Pancreas (tissue), 10 donors: ENCODE measurements around the gene GK. TPM values are rescaled to one million over a fixed set of nuclear protein-coding genes. Genes with fewer than 3 reads are reported as not detected.
"Not testable (repeated sequence)": the region's sequence is repeated elsewhere in the genome, so short reads cannot be mapped to it uniquely, and the experiment has no call there.

ENCODE experiments used
- ATAC-seq, 4 donors: fragments of 200-7000 bp; cut with Tn5 transposase; one replicate each; pipeline versions ENCODE4 v1.8.0 to v1.9.1; 2020; ENCODE audit warnings: mild to moderate bottlenecking in 4 of 4, moderate library complexity in 4 of 4
- DNase-seq, 6 donors: peaks; one replicate each; pipeline ENCODE4 v3.0.0-alpha.2; 2020
- FAIRE-seq: peaks from 2 replicates; lab custom pipeline; 2012; peaks lifted over from hg19 to GRCh38; lab: Jason Lieb, UNC
- H3K27ac ChIP-seq, 4 donors: fragments of 200-600 bp; sonication (generic); 1 replicate in 3 of 4; 2 replicates in 1 of 4; pipeline versions ENCODE4 v1.5.0 to v1.8.0; 2020
- H3K27me3 ChIP-seq, 4 donors: fragments of 200-600 bp; one replicate each; pipeline ENCODE4 v1.8.0; 2021
- H3K36me3 ChIP-seq, 3 donors: fragments of 200-600 bp; sonication (generic) in 1 of 3; one replicate each; pipeline versions ENCODE4 v1.5.0 to v1.8.0; 2020 to 2021
- H3K4me1 ChIP-seq, 3 donors: fragments of 200-600 bp; one replicate each; pipeline ENCODE4 v1.8.0; 2021
- H3K4me3 ChIP-seq, 4 donors: fragments of 200-600 bp; sonication (generic) in 2 of 4; one replicate each; pipeline versions ENCODE4 v1.5.0 to v1.8.0; 2020 to 2021
- H3K9me3 ChIP-seq, 4 donors: fragments of 200-600 bp; one replicate each; pipeline ENCODE4 v1.8.0; 2021
- CTCF ChIP-seq, 4 donors: fragments of 200-600 bp; sonication (generic) in 3 of 4; IDR thresholded peaks; one replicate each; pipeline versions ENCODE4 v1.5.0 to v1.8.0; 2021; ENCODE audit warnings: antibody characterized with exemption in 4 of 4
- WGBS, 2 donors: extraction: QIAGEN DNeasy Blood & Tissue Kit; methylation state at CpG; one replicate each; pipeline ENCODE4 v1.1.7; 2013; 5-methylcytosine and 5-hydroxymethylcytosine counted together
- intact Hi-C, 3 donors: fragments of 100-400 bp; cut with DNase I; formaldehyde crosslinking; loops; one replicate each; pipeline versions ENCODE4 v1.11.1 to v1.14.2; 2022
- polyA plus RNA-seq, 2 donors: library from polyadenylated mRNA; stranded (reverse); fragments of 200-250 nt; gene quantifications; one replicate each; pipeline ENCODE4 v1.2.3, GENCODE V29; 2013
- total RNA-seq, 6 donors: library from RNA; stranded (reverse); fragmentation: NEBNext Ultra II Directional in 4 of 6; extraction: Animal tissue kit (Norgen Biotek cat#: 25700) in 4 of 6; gene quantifications; one replicate each; pipeline versions ENCODE4 v1.2.1 to v1.2.4, GENCODE V29; 2021 to 2023
- donor health status: healthy with polysubstance abuse.
- donor health status: DM: no; HTN: no; CAD: no; lungs with moderate emphysema.
- donor health status: DM: no; HTN: no; CAD: no.
- donor health status: control.
- donor health status: control.
- donor health status: Bipolar disorder and iron deficiency.
- donor health status: DM: yes; HTN: yes; CAD: no.
- donor health status: DM: no; HTN: no; CAD: no.
- donor health status: DM: no; HTN: no; CAD: no.
- donor health status: DM: yes; HTN: yes; CAD: no.

GK gene
- total and polyA plus RNA-seq, 8 donors = 1.3 to 7.5 (median 2.6) TPM

GRCh38 chrX:30642642-30643041 is 10.6 kb upstream of the GK start:
- DNase-seq (no peak), ATAC-seq (no peak), FAIRE-seq (no peak)
- peak overlapping the region in 1 of 4 donors; percentile 5 for H3K27ac ChIP-seq
- intact Hi-C loops = no loop called here
- no peaks in the 10 kb centered on the region for H3K36me3 ChIP-seq
- no peaks in the 10 kb centered on the region for H3K27me3 ChIP-seq
- TF ChIP-seq CTCF (IDR thresholded peaks at IDR 0.05) = no peak
- H3K9me3 ChIP-seq = no peaks in the 10 kb centered on the region
- no peaks in the 10 kb centered on the region for H3K4me1 ChIP-seq
- WGBS, 2 donors = 84 to 87% methylated on average over 3 of the region's 3 CpGs
- no peak overlapping the region for H3K4me3 ChIP-seq

- H3K9me3 ChIP-seq = no peaks in the 10 kb centered on the region
- H3K27ac ChIP-seq = peak overlapping the region in 2 of 4 donors; percentile 5 to 33
- H3K4me1 ChIP-seq = no peaks in the 10 kb centered on the region
- WGBS, 2 donors = 73 to 85% methylated on average over 2 of the region's 2 CpGs
- H3K27me3 ChIP-seq = no peaks in the 10 kb centered on the region
- FAIRE-seq = no peak
- DNase-seq = no peak
- H3K4me3 ChIP-seq = no peak overlapping the region
- no peak for TF ChIP-seq CTCF (IDR thresholded peaks at IDR 0.05)
- intact Hi-C loops = no loop called here
- peak in 2 of 4 donors; percentile 66 to 68 for ATAC-seq
- H3K36me3 ChIP-seq = no peaks in the 10 kb centered on the region
These were observed 9.9 kb upstream of the GK start for GRCh38 chrX:30643313-30643821.

- H3K4me1 ChIP-seq = no peaks in the 10 kb centered on the region
- TF ChIP-seq CTCF (IDR thresholded peaks at IDR 0.05) = no peak
- no peaks in the 10 kb centered on the region for H3K27me3 ChIP-seq
- no peak for DNase-seq
- intact Hi-C loops = no loop called here
- WGBS, 2 donors = 34 to 41% methylated on average over 2 of the region's 2 CpGs
- no peaks in the 10 kb centered on the region for H3K9me3 ChIP-seq
- no peaks in the 10 kb centered on the region for H3K36me3 ChIP-seq
- no peak for ATAC-seq
- H3K27ac ChIP-seq = peak overlapping the region in 1 of 4 donors; percentile 19
- FAIRE-seq = no peak
- H3K4me3 ChIP-seq = no peak overlapping the region
These were observed 3.4 kb upstream of the GK start for GRCh38 chrX:30649859-30650258.

- WGBS, 2 donors = 1 to 24% methylated on average over 55 to 64 of the region's 65 CpGs
- intact Hi-C loops = no loop called here
- Histone ChIP-seq H3K9me3 (no peaks in the 10 kb centered on the region), H3K4me1 (no peaks in the 10 kb centered on the region), H3K27me3 (no peaks in the 10 kb centered on the region), H3K27ac (peak overlapping the region; percentile 29 to 77 (median 71)), H3K4me3 (peak overlapping the region; percentile 10 to 54 (median 46)), H3K36me3 (no peaks in the 10 kb centered on the region)
- DNase-seq (peak; percentile 92 to 96 (median 94)), FAIRE-seq (no peak), ATAC-seq (peak; percentile 92 to 95 (median 94))
- TF ChIP-seq CTCF (IDR thresholded peaks at IDR 0.05) = no peak
These were observed 452 bp upstream of the GK start for GRCh38 chrX:30652527-30653414.

GRCh38 chrX:30654386-30654785 is 1.2 kb downstream of the GK start:
- Histone ChIP-seq H3K27ac (peak overlapping the region in 2 of 4 donors; percentile 74 to 77), H3K4me3 (peak overlapping the region in 1 of 4 donors; percentile 54)
- H3K36me3 ChIP-seq, H3K27me3 ChIP-seq, ATAC-seq, intact Hi-C loops, FAIRE-seq, H3K9me3 ChIP-seq, H3K4me1 ChIP-seq, DNase-seq: not testable (repeated sequence)
- WGBS, 2 donors = 74 to 75% methylated on average over 13 of the region's 13 CpGs
